Liver (tissue), 9 donors: Measurements from ENCODE around the gene WNT1. TPM values are rescaled to one million over a fixed set of nuclear protein-coding genes. Genes with fewer than 3 reads are reported as not detected.

Experiments
- DNase-seq: peaks from one replicate; pipeline ENCODE4 v3.0.0-alpha.2; 2017; ENCODE audit warnings: low spot score
- H3K27ac ChIP-seq, 2 donors: one replicate each; pipeline ENCODE4 v1.7.0; 2013; ENCODE audit warnings: inconsistent platforms in 2 of 2, low read length in 2 of 2, control low read depth in 1 of 2, low read depth in 1 of 2, mild to moderate bottlenecking in 1 of 2
- H3K27me3 ChIP-seq, 4 donors: one replicate each; pipeline versions ENCODE4 v1.6.1 to v1.7.0; 2013; ENCODE audit warnings: low read length in 3 of 4, inconsistent platforms in 1 of 4, mild to moderate bottlenecking in 1 of 4, moderate library complexity in 1 of 4; ENCODE audit not compliant: control insufficient read depth in 4 of 4, insufficient read depth in 4 of 4
- H3K36me3 ChIP-seq, 4 donors: one replicate each; pipeline versions ENCODE4 v1.6.1 to v1.7.0; 2013; ENCODE audit warnings: low read length in 3 of 4, mild to moderate bottlenecking in 3 of 4, low read depth in 1 of 4, moderate library complexity in 1 of 4; ENCODE audit not compliant: control insufficient read depth in 4 of 4, insufficient read depth in 3 of 4
- H3K4me1 ChIP-seq, 4 donors: one replicate each; pipeline versions ENCODE4 v1.6.1 to v1.7.0; 2013; ENCODE audit warnings: low read length in 3 of 4, mild to moderate bottlenecking in 3 of 4, moderate library complexity in 1 of 4; ENCODE audit not compliant: control insufficient read depth in 4 of 4, insufficient read depth in 4 of 4
- H3K4me3 ChIP-seq, 3 donors: one replicate each; pipeline versions ENCODE4 v1.6.1 to v1.7.0; 2013; ENCODE audit warnings: low read length in 3 of 3, control low read depth in 1 of 3, low read depth in 1 of 3, mild to moderate bottlenecking in 1 of 3
- H3K9ac ChIP-seq, 2 donors: one replicate each; pipeline ENCODE4 v1.7.0; 2013; ENCODE audit warnings: low read length in 2 of 2, mild to moderate bottlenecking in 2 of 2, moderate library complexity in 2 of 2, control low read depth in 1 of 2, low read depth in 1 of 2
- H3K9me3 ChIP-seq, 4 donors: one replicate each; pipeline versions ENCODE4 v1.6.1 to v1.7.0; 2013; ENCODE audit warnings: low read length in 3 of 4; ENCODE audit not compliant: control insufficient read depth in 4 of 4
- EGR1 ChIP-seq, 2 donors: IDR thresholded peaks; 2 replicates each; pipeline ENCODE4 v1.6.1; 2016 to 2018; ENCODE audit warnings: antibody characterized with exemption in 2 of 2, low read depth in 2 of 2
- FOXA1 ChIP-seq: IDR thresholded peaks from 2 replicates; pipeline ENCODE4 v1.6.1; 2016; ENCODE audit warnings: antibody characterized with exemption
- FOXA2 ChIP-seq: IDR thresholded peaks from 2 replicates; pipeline ENCODE4 v1.6.1; 2016; ENCODE audit warnings: antibody characterized with exemption
- GABPA ChIP-seq, 2 donors: IDR thresholded peaks in 1 of 2; conservative IDR thresholded peaks in 1 of 2; 2 replicates each; pipeline ENCODE4 v1.6.1; 2016; ENCODE audit warnings: antibody characterized with exemption in 2 of 2, mild to moderate bottlenecking in 1 of 2, moderate library complexity in 1 of 2
- HNF4G ChIP-seq: IDR thresholded peaks from 2 replicates; pipeline ENCODE4 v1.6.1; 2016; ENCODE audit warnings: antibody characterized with exemption
- JUND ChIP-seq, 2 donors: IDR thresholded peaks; 2 replicates each; pipeline ENCODE4 v1.6.1; 2016; ENCODE audit warnings: antibody characterized with exemption in 2 of 2
- NR2F2 ChIP-seq: IDR thresholded peaks from 2 replicates; pipeline ENCODE4 v1.6.1; 2016; ENCODE audit warnings: antibody characterized with exemption
- RXRA ChIP-seq, 2 donors: IDR thresholded peaks; 2 replicates each; pipeline ENCODE4 v1.6.1; 2017 to 2018; ENCODE audit warnings: antibody characterized with exemption in 2 of 2, mild to moderate bottlenecking in 1 of 2
- SP1 ChIP-seq: IDR thresholded peaks from 2 replicates; pipeline ENCODE4 v1.6.1; 2018; ENCODE audit warnings: antibody characterized with exemption, mild to moderate bottlenecking
- TAF1 ChIP-seq: conservative IDR thresholded peaks from 2 replicates; pipeline ENCODE4 v1.6.1; 2016; ENCODE audit warnings: antibody characterized with exemption, mild to moderate bottlenecking
- YY1 ChIP-seq: IDR thresholded peaks from 2 replicates; pipeline ENCODE4 v1.6.1; 2016; ENCODE audit warnings: antibody characterized with exemption, mild to moderate bottlenecking
- WGBS: extraction: QIAGEN DNeasy Blood & Tissue Kit; methylation state at CpG from one replicate; pipeline ENCODE4 v1.1.7; 2013; 5-methylcytosine and 5-hydroxymethylcytosine counted together
- polyA plus RNA-seq, 2 donors: library from polyadenylated mRNA; stranded (reverse) in 1 of 2; unstranded in 1 of 2; fragments of 200-250 nt in 1 of 2; fragments of >200 nt in 1 of 2; fragmentation: Nextera tagmentation in 1 of 2; extraction: Ambion mirVana in 1 of 2; gene quantifications; one replicate each; pipeline versions ENCODE4 v1.2.1 to v1.2.3, GENCODE V29; 2013 to 2015
- total RNA-seq, 2 donors: library from RNA; depleted of rRNA; stranded (reverse); fragments of >200 nt; gene quantifications; one replicate each; pipeline ENCODE4 v1.2.3, GENCODE V29; 2014
- TF ChIP-seq, protein P1 (sequence below): IDR thresholded peaks from 2 replicates; pipeline ENCODE4 v1.6.1; 2016; ENCODE audit warnings: antibody characterized with exemption
- TF ChIP-seq, protein P2 (sequence below): IDR thresholded peaks from 2 replicates; pipeline ENCODE4 v1.6.1; 2016; ENCODE audit warnings: antibody characterized with exemption, mild to moderate bottlenecking
- TF ChIP-seq, protein P3 (sequence below): IDR thresholded peaks from 2 replicates; pipeline ENCODE4 v1.6.1; 2016; ENCODE audit warnings: antibody characterized with exemption
- TF ChIP-seq, protein P4 (sequence below): fragments of 150-350 bp; IDR thresholded peaks from 2 replicates; pipeline ENCODE4 v1.5.1; 2017; ENCODE audit warnings: improper control_type of control experiment, low read depth, low read length; ENCODE audit not compliant: missing input control
- TF ChIP-seq, protein P5 (sequence below): IDR thresholded peaks from 2 replicates; pipeline ENCODE4 v1.6.1; 2016; ENCODE audit warnings: antibody characterized with exemption
- donor health status: healthy.
- donor health status: healthy.
- donor health status: healthy.
- donor health status: healthy.
- donor health status: healthy.

The WNT1 gene
- total and polyA plus RNA-seq, 4 donors = not detected

DNA sequence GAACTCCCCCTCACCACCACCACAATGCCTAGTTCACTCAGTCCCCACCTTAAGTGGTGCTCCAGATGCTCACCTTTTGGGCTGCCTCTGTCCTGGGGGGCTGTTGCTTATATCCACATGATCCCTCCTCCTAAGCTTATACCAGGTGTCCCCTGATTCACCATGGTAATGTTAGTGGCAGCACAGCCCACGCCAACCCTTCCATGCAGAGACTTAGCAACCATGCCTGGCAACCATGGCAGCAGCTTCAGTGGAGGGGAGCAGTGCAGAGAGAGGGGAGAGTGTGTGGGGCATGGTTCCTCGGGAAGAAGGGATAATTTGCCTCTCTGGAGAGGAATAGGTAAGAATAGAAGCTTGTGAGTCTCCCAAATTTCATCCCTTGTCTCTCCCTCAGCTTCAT, 22.2 kb downstream of the WNT1 start:
- H3K4me3 ChIP-seq = no peak overlapping the region
- H3K4me1 ChIP-seq = peaks cover 20 to 34% (median 27%) of the 10 kb centered on the region in 4 donors
- TF ChIP-seq YY1 (no peak), EGR1 (IDR thresholded peaks at IDR 0.05; ENCODE audit: low read depth in 2 of 2) (no peak), NR2F2 (no peak), GABPA (IDR thresholded peaks at IDR 0.05 in 1 of 2, conservative IDR thresholded peaks at IDR 0.05 in 1 of 2) (no peak)
- TF ChIP-seq, protein P1, sequence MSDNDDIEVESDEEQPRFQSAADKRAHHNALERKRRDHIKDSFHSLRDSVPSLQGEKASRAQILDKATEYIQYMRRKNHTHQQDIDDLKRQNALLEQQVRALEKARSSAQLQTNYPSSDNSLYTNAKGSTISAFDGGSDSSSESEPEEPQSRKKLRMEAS = no peak
- TF ChIP-seq, protein P2, sequence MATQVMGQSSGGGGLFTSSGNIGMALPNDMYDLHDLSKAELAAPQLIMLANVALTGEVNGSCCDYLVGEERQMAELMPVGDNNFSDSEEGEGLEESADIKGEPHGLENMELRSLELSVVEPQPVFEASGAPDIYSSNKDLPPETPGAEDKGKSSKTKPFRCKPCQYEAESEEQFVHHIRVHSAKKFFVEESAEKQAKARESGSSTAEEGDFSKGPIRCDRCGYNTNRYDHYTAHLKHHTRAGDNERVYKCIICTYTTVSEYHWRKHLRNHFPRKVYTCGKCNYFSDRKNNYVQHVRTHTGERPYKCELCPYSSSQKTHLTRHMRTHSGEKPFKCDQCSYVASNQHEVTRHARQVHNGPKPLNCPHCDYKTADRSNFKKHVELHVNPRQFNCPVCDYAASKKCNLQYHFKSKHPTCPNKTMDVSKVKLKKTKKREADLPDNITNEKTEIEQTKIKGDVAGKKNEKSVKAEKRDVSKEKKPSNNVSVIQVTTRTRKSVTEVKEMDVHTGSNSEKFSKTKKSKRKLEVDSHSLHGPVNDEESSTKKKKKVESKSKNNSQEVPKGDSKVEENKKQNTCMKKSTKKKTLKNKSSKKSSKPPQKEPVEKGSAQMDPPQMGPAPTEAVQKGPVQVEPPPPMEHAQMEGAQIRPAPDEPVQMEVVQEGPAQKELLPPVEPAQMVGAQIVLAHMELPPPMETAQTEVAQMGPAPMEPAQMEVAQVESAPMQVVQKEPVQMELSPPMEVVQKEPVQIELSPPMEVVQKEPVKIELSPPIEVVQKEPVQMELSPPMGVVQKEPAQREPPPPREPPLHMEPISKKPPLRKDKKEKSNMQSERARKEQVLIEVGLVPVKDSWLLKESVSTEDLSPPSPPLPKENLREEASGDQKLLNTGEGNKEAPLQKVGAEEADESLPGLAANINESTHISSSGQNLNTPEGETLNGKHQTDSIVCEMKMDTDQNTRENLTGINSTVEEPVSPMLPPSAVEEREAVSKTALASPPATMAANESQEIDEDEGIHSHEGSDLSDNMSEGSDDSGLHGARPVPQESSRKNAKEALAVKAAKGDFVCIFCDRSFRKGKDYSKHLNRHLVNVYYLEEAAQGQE = no peak
- peaks cover 0 to 2% (median 0%) of the 10 kb centered on the region in 4 donors for H3K27me3 ChIP-seq
- H3K9ac ChIP-seq = no peak overlapping the region
- H3K36me3 ChIP-seq = peaks cover 8 to 41% (median 29%) of the 10 kb centered on the region in 4 donors
- WGBS = 98% methylated on average over 2 of the region's 2 CpGs
- DNase-seq = no peak
- H3K9me3 ChIP-seq = no peaks in the 10 kb centered on the region
- H3K27ac ChIP-seq = no peak overlapping the region

DNA sequence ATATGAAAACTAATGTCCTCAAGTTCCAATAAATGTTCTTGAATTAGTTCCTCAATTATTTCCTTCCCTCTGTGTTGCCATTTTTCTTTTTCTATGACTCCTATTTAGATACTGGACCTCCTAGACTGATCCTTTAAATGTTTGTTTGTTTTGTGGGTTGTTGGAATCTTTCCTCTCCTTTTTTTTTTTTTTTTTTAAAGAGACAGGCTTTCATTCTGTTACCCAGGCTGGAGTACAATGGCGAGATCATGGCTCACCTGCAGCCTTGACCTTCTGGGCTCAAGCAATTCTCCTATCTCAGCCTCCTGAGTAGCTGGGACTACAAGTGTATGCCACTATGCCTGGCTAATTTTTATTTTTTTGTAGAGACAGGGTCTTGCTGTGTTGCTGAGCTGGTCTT, 30.8 kb downstream of the WNT1 start:
- 95% methylated on average over 1 of the region's 1 CpG for WGBS
- Histone ChIP-seq H3K4me1 (no peaks in the 10 kb centered on the region), H3K36me3 (peaks cover 7 to 31% (median 27%) of the 10 kb centered on the region in 4 donors), H3K27ac (no peak overlapping the region), H3K27me3 (no peaks in the 10 kb centered on the region), H3K9me3 (no peaks in the 10 kb centered on the region), H3K9ac (no peak overlapping the region), H3K4me3 (no peak overlapping the region)
- no peak for DNase-seq
- TF ChIP-seq FOXA1 = no peak

DNA sequence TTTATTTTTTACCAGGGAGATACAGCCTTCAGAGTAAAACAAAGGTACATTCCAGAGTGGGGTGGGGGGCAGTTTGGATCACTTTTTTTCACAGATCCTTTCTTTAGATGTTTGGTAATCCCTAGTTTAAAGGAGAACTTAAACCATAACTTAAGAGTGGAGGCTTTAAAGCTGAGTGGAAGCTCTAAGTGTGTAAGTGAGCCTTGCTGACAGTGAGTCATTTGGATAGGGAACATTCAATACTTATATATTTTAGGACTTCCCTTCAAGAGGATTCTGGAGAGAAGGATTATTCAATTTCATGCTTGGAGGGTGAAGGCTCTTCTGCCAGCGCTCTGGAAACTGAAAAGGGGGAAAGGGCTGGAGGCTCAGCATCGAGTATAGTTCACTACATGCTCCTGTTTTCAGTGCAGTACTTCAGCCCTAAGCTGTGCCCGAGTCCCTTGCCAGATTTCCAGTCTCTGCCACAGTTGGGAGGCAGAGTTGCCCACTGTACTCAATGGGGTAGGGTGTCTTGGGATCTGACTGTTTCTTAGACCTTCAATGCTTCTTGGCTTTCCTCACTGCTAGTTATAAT, 32.1 kb downstream of the WNT1 start:
- Histone ChIP-seq H3K27ac (no peak overlapping the region), H3K27me3 (no peaks in the 10 kb centered on the region), H3K4me1 (no peaks in the 10 kb centered on the region), H3K4me3 (no peak overlapping the region), H3K36me3 (peaks cover 5 to 21% (median 19%) of the 10 kb centered on the region in 4 donors), H3K9ac (no peak overlapping the region), H3K9me3 (no peaks in the 10 kb centered on the region)
- 96% methylated on average over 3 of the region's 3 CpGs for WGBS
- no peak for DNase-seq
- TF ChIP-seq HNF4G (no peak), GABPA (IDR thresholded peaks at IDR 0.05 in 1 of 2, conservative IDR thresholded peaks at IDR 0.05 in 1 of 2) (no peak), EGR1 (IDR thresholded peaks at IDR 0.05; ENCODE audit: low read depth in 2 of 2) (no peak), TAF1 (no peak), YY1 (no peak), JUND (IDR thresholded peaks at IDR 0.05) (no peak), FOXA2 (no peak), SP1 (no peak), RXRA (IDR thresholded peaks at IDR 0.05) (no peak), FOXA1 (no peak), NR2F2 (no peak)
- TF ChIP-seq, protein P2 = no peak
- TF ChIP-seq, protein P3, sequence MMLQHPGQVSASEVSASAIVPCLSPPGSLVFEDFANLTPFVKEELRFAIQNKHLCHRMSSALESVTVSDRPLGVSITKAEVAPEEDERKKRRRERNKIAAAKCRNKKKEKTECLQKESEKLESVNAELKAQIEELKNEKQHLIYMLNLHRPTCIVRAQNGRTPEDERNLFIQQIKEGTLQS = no peak
- TF ChIP-seq, protein P4, sequence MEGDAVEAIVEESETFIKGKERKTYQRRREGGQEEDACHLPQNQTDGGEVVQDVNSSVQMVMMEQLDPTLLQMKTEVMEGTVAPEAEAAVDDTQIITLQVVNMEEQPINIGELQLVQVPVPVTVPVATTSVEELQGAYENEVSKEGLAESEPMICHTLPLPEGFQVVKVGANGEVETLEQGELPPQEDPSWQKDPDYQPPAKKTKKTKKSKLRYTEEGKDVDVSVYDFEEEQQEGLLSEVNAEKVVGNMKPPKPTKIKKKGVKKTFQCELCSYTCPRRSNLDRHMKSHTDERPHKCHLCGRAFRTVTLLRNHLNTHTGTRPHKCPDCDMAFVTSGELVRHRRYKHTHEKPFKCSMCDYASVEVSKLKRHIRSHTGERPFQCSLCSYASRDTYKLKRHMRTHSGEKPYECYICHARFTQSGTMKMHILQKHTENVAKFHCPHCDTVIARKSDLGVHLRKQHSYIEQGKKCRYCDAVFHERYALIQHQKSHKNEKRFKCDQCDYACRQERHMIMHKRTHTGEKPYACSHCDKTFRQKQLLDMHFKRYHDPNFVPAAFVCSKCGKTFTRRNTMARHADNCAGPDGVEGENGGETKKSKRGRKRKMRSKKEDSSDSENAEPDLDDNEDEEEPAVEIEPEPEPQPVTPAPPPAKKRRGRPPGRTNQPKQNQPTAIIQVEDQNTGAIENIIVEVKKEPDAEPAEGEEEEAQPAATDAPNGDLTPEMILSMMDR = no peak
- TF ChIP-seq, protein P5, sequence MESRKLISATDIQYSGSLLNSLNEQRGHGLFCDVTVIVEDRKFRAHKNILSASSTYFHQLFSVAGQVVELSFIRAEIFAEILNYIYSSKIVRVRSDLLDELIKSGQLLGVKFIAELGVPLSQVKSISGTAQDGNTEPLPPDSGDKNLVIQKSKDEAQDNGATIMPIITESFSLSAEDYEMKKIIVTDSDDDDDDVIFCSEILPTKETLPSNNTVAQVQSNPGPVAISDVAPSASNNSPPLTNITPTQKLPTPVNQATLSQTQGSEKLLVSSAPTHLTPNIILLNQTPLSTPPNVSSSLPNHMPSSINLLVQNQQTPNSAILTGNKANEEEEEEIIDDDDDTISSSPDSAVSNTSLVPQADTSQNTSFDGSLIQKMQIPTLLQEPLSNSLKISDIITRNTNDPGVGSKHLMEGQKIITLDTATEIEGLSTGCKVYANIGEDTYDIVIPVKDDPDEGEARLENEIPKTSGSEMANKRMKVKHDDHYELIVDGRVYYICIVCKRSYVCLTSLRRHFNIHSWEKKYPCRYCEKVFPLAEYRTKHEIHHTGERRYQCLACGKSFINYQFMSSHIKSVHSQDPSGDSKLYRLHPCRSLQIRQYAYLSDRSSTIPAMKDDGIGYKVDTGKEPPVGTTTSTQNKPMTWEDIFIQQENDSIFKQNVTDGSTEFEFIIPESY = no peak
